HG03135 (cell line): ENCODE results near the gene CD300A.
"Not testable (repeated sequence)": the region's sequence is repeated elsewhere in the genome, so short reads cannot be mapped to it uniquely, and the experiment has no call there.

Experiments used
- ATAC-seq: cut with Tn5 transposase; IDR thresholded peaks from one replicate; pipeline ENCODE4 v1.9.1; 2021; ENCODE audit warnings: mild to moderate bottlenecking, moderate library complexity; ENCODE audit not compliant: unreplicated experiment

Gene CD300A

GRCh38 chr17:74478420-74479100 lies 12.1 kb downstream of the CD300A start:
- no peak for ATAC-seq

DNA sequence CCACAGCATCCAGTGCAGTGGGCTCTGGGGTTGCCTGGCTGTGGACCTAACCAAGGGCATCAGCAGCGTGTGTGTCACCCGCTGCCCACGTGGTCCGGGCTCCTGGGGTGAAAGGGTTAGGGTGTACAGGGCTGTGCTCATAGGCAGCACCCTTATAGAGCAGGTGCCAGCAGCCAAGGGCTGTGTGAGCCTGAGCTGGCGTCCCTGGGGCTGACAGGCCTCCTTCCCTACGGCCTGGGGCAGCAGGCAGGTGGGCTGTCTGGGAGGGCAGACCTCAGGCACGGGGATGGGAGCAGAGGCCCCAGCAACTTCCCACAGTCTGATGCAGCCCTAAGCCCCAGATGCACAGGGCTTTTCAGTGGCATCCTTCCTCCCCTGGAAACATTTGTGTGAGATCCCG lies 13.9 kb downstream of the CD300A start:
- no peak for ATAC-seq

- no peak for ATAC-seq
These were observed 15.2 kb downstream of the CD300A start for GRCh38 chr17:74481621-74482020.

- ATAC-seq, result no peak
These were observed 17.6 kb downstream of the CD300A start for GRCh38 chr17:74484066-74484465.

- ATAC-seq, result no peak
These were observed 18.7 kb downstream of the CD300A start for GRCh38 chr17:74485022-74485743.

- no peak for ATAC-seq
These were observed 19.4 kb downstream of the CD300A start for GRCh38 chr17:74485841-74486240.

GRCh38 chr17:74488276-74488675 lies 21.8 kb downstream of the CD300A start:
- ATAC-seq, result not testable (repeated sequence)

GRCh38 chr17:74490716-74491115 lies 24.3 kb downstream of the CD300A start:
- ATAC-seq, result no peak

- no peak for ATAC-seq
These were observed 25.2 kb downstream of the CD300A start for GRCh38 chr17:74491626-74492025.

DNA sequence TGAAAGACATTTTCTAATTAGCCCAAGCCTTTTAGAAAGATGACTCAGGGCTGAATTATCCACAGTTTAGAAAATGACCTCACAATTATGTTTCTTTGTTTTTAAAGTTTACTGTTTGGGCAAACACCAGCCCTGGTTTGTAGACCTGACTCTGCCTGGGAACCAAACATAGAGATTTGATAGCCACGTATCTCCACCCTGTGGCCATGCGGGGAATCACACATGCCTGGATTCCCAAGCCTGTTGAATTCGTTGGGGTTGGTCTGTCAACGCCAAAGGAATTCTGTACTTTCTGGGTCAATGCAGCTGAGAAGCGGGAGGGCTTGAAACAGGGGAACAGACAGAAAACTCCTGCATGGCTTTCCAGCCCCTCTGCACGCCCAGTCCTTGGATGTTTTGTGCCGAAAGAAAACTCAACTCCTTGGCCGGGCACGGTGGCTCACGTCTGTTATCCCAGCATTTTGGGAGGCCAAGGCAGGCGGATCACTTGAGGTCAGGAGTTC lies 26.9 kb downstream of the CD300A start:
- no peak for ATAC-seq

GRCh38 chr17:74497471-74497870 lies 31.0 kb downstream of the CD300A start:
- no peak for ATAC-seq

- ATAC-seq, result no peak
These were observed 33.6 kb downstream of the CD300A start for GRCh38 chr17:74499992-74500391.

GRCh38 chr17:74502861-74503260 lies 36.4 kb downstream of the CD300A start:
- ATAC-seq, result no peak

GRCh38 chr17:74503949-74504348 lies 37.5 kb downstream of the CD300A start:
- not testable (repeated sequence) for ATAC-seq

GRCh38 chr17:74508156-74508555 lies 41.7 kb downstream of the CD300A start:
- no peak for ATAC-seq

DNA sequence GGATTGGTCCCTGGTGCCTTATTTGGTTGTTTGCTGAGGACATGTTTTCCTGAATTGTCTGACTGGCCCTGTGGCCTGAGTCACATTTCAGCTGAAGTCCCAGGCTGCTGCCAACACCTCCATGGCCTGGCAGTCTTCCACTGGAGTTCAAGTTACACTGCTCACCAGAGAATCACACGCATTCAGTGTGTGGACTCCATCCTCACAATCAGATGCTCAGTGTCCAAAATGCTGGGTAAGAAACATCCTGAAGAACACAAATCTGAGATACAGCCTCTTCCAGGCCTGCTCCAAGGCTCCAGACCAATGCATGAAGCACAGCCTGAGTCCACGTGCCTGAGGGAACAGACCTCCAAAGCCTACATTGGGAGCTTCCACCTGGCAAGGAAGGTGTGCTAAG lies 45.6 kb downstream of the CD300A start:
- ATAC-seq, result no peak

- no peak for ATAC-seq
These were observed 46.2 kb downstream of the CD300A start for GRCh38 chr17:74512624-74513091.

- ATAC-seq, result no peak
These were observed 47.7 kb downstream of the CD300A start for GRCh38 chr17:74513987-74514631.

DNA sequence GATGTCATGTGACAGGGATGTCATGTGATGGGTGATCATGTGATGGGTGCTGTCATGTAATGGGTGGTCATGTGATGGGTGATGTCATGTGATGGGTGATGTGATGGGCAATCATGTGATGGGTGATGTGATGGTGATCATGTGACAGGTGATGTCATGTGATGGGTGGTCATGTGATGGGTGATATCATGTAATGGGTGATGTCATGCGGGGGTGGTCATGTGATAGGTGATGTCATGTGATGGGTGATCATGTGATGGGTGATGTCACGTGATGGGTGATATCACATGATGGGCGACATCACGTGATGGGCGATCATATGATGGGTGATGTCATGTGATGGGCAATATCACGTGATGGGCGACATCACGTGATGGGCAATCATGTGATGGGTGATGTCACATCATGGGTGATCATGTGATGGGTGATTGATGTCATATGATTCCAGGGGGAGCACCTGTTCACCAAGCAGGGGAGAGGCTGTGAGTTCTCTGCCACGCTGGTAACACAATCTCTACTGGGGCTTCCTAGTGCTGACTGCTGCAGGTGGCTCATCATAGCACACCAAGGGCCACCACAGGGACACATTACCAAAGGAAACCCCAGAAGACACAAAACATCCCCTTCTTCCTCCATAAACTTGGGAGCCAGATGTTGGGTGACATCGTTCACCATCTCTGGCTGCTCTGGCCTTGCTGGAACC lies 48.3 kb downstream of the CD300A start:
- ATAC-seq, result no peak

GRCh38 chr17:74515941-74516340 lies 49.5 kb downstream of the CD300A start:
- no peak for ATAC-seq
